SU-DHL-6 (cell line): ENCODE data around the gene VWA2.

Experiments used
- EZH2phosphoT487 ChIP-seq: fragments of 200-600 bp; sonication (generic), shearing (Covaris generic); conservative IDR thresholded peaks from 2 replicates; pipeline ENCODE4 v1.6.1; 2018; ENCODE audit warnings: mild to moderate bottlenecking, antibody characterized with exemption, low read length, moderate library complexity, mixed read lengths
- TF ChIP-seq, protein P1 (sequence below): fragments of 200-600 bp; sonication (generic); IDR thresholded peaks from one replicate; pipeline ENCODE4 v1.5.1; 2017; ENCODE audit warnings: antibody characterized with exemption, mild to moderate bottlenecking, low read length, moderate library complexity; ENCODE audit not compliant: insufficient read depth, poor library complexity, severe bottlenecking

- TF ChIP-seq, protein P1, sequence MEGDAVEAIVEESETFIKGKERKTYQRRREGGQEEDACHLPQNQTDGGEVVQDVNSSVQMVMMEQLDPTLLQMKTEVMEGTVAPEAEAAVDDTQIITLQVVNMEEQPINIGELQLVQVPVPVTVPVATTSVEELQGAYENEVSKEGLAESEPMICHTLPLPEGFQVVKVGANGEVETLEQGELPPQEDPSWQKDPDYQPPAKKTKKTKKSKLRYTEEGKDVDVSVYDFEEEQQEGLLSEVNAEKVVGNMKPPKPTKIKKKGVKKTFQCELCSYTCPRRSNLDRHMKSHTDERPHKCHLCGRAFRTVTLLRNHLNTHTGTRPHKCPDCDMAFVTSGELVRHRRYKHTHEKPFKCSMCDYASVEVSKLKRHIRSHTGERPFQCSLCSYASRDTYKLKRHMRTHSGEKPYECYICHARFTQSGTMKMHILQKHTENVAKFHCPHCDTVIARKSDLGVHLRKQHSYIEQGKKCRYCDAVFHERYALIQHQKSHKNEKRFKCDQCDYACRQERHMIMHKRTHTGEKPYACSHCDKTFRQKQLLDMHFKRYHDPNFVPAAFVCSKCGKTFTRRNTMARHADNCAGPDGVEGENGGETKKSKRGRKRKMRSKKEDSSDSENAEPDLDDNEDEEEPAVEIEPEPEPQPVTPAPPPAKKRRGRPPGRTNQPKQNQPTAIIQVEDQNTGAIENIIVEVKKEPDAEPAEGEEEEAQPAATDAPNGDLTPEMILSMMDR, result no peak
- TF ChIP-seq EZH2phosphoT487, result no peak
These were observed 52.0 kb downstream of the VWA2 start for GRCh38 chr10:114291076-114291475.
